HCT116 (cell line): ENCODE results near the gene COTL1. TPM values are rescaled to one million over a fixed set of nuclear protein-coding genes. Genes with fewer than 3 reads are reported as not detected.

Source experiments
- ATAC-seq: fragments of 200-7000 bp; cut with Tn5 transposase; 2 replicates; pipeline ENCODE4 v1.9.1; 2020; ENCODE audit warnings: mild to moderate bottlenecking, moderate library complexity
- BruUV-seq: library from RNA; stranded (reverse); fragments of 400-500 nt; replicated peaks from 2 replicates; lab custom pipeline; 2021; lab: Mats Ljungman, UMichigan
- CTCF ChIA-PET: fragments of 300-600 bp; sonication (Branson Sonifier 250); formaldehyde crosslinking; loops from one replicate; lab custom pipeline; 2021; ENCODE audit warnings: antibody characterized with exemption; lab: Charles Lee
- POLR2A ChIA-PET: fragments of 300-600, 350-600 bp; sonication (Branson Sonifier 250); formaldehyde crosslinking; loops from one replicate; lab custom pipeline; 2021; ENCODE audit warnings: antibody characterized with exemption; lab: Charles Lee
- RAD21 ChIA-PET, 2 experiments: fragments of 300-600 bp; sonication (Branson Sonifier 250); formaldehyde crosslinking; loops; one replicate each; lab custom pipeline; 2023; ENCODE audit warnings: low total read pairs in 2 of 2; ENCODE audit not compliant: uncharacterized antibody in 2 of 2, unreplicated experiment in 2 of 2, low non-redundant PET in 1 of 2; lab: Charles Lee
- DNase-seq: peaks from one replicate; pipeline ENCODE4 v3.0.0-alpha.2; 2010; ENCODE audit warnings: low read depth, low spot score
- H2AFZ ChIP-seq: fragments of 200-600 bp; shearing (Covaris generic), sonication (generic); 2 replicates; pipeline ENCODE4 v1.6.1; 2017; ENCODE audit warnings: low read depth, mixed run types, mixed read lengths, antibody characterized with exemption, low read length; ENCODE audit not compliant: poor library complexity, severe bottlenecking
- H3K27ac ChIP-seq: 2 replicates; pipeline ENCODE4 v1.5.1; 2012; ENCODE audit warnings: low read depth, low read length
- H3K27me3 ChIP-seq: fragments of 200-600 bp; sonication (generic); 2 replicates; pipeline ENCODE4 v1.6.1; 2016; ENCODE audit warnings: mixed run types, low read length, mixed read lengths; ENCODE audit not compliant: insufficient read depth
- H3K36me3 ChIP-seq, 2 experiments: fragments of 200-500 bp in 1 of 2; fragments of 200-600 bp in 1 of 2; sonication (Bioruptor generic) in 1 of 2; sonication (generic) in 1 of 2; 2 replicates each; pipeline versions ENCODE4 v1.5.1 to v1.6.1; 2014 to 2016; ENCODE audit warnings: low read length in 2 of 2, inconsistent platforms in 1 of 2, mixed read lengths in 1 of 2, mixed run types in 1 of 2; ENCODE audit not compliant: insufficient read depth in 2 of 2, control insufficient read depth in 1 of 2
- H3K4me1 ChIP-seq, 2 experiments: fragments of 200-600 bp in 1 of 2; sonication (generic) in 1 of 2; 2 replicates each; pipeline versions ENCODE4 v1.5.1 to v1.6.1; 2012 to 2017; ENCODE audit warnings: low read length in 2 of 2, inconsistent platforms in 1 of 2, mild to moderate bottlenecking in 1 of 2, mixed read lengths in 1 of 2, mixed run types in 1 of 2, moderate library complexity in 1 of 2; ENCODE audit not compliant: insufficient read depth in 2 of 2, control insufficient read depth in 1 of 2
- H3K4me2 ChIP-seq: fragments of 200-600 bp; sonication (generic); 2 replicates; pipeline ENCODE4 v1.6.1; 2017; ENCODE audit warnings: mixed run types, low read length, mixed read lengths
- H3K4me3 ChIP-seq, 2 experiments: fragments of 200-600 bp in 1 of 2; sonication (generic) in 1 of 2; replicated peaks in 1 of 2; 2 replicates each; pipeline ENCODE4 v1.5.1; 2011 to 2016; ENCODE audit warnings: low read length in 2 of 2, control low read depth in 1 of 2, low read depth in 1 of 2, mild to moderate bottlenecking in 1 of 2, mixed read lengths in 1 of 2, mixed run types in 1 of 2
- H3K79me2 ChIP-seq: fragments of 200-600 bp; sonication (generic); 2 replicates; pipeline ENCODE4 v1.6.1; 2017; ENCODE audit warnings: mild to moderate bottlenecking, mixed run types, low read length, moderate library complexity, mixed read lengths; ENCODE audit not compliant: insufficient read depth
- H3K9ac ChIP-seq: fragments of 200-600 bp; sonication (generic); 2 replicates; pipeline ENCODE4 v1.6.1; 2016; ENCODE audit warnings: low read length, mixed read lengths
- H3K9me2 ChIP-seq: fragments of 200-600 bp; sonication (generic), shearing (Covaris generic); 2 replicates; pipeline ENCODE4 v1.6.1; 2017; ENCODE audit warnings: mixed run types, mild to moderate bottlenecking, moderate library complexity; ENCODE audit not compliant: insufficient read depth
- H3K9me3 ChIP-seq, 2 experiments: fragments of 200-500 bp in 1 of 2; fragments of 200-600 bp in 1 of 2; sonication (Bioruptor generic) in 1 of 2; sonication (generic) in 1 of 2; 2 replicates each; pipeline ENCODE4 v1.6.1; 2014 to 2017; ENCODE audit warnings: low read length in 2 of 2, mixed read lengths in 2 of 2, inconsistent platforms in 1 of 2, low read depth in 1 of 2, mild to moderate bottlenecking in 1 of 2, mixed run types in 1 of 2, moderate library complexity in 1 of 2; ENCODE audit not compliant: control insufficient read depth in 1 of 2, insufficient read depth in 1 of 2
- H4K20me1 ChIP-seq: fragments of 200-600 bp; sonication (generic), shearing (Covaris generic); 2 replicates; pipeline ENCODE4 v1.6.1; 2017; ENCODE audit warnings: mixed run types, mild to moderate bottlenecking, moderate library complexity; ENCODE audit not compliant: insufficient read depth
- CBX3 ChIP-seq: IDR thresholded peaks from 2 replicates; pipeline ENCODE4 v1.6.1; 2012; ENCODE audit warnings: low read depth
- EGR1 ChIP-seq: IDR thresholded peaks from 2 replicates; pipeline ENCODE4 v1.6.1; 2012; ENCODE audit warnings: low read depth
- EZH2 ChIP-seq: fragments of 200-600 bp; sonication (generic); IDR thresholded peaks from 2 replicates; pipeline ENCODE4 v1.6.1; 2017; ENCODE audit warnings: antibody characterized with exemption, mixed run types
- JUND ChIP-seq: IDR thresholded peaks from 2 replicates; pipeline ENCODE4 v1.6.1; 2012
- POLR2A ChIP-seq: IDR thresholded peaks from 2 replicates; pipeline ENCODE4 v1.7.0; 2011; ENCODE audit warnings: borderline replicate concordance; ENCODE audit not compliant: insufficient read depth, insufficient read length; ENCODE audit errors: extremely low read depth
- POLR2AphosphoS5 ChIP-seq: IDR thresholded peaks from 2 replicates; pipeline ENCODE4 v1.6.1; 2011; ENCODE audit warnings: mild to moderate bottlenecking, low read depth, low read length, moderate library complexity
- RAD21 ChIP-seq: IDR thresholded peaks from 2 replicates; pipeline ENCODE4 v1.6.1; 2012; ENCODE audit warnings: low read depth, mild to moderate bottlenecking
- SIN3A ChIP-seq: IDR thresholded peaks from 2 replicates; pipeline ENCODE4 v1.6.1; 2012; ENCODE audit warnings: low read depth
- SP1 ChIP-seq: IDR thresholded peaks from 2 replicates; pipeline ENCODE4 v1.6.1; 2012; ENCODE audit warnings: low read depth
- SRF ChIP-seq: IDR thresholded peaks from 2 replicates; pipeline ENCODE4 v1.6.1; 2012; ENCODE audit warnings: low read depth
- TCF7L2 ChIP-seq: IDR thresholded peaks from 2 replicates; pipeline ENCODE4 v1.7.0; 2011; ENCODE audit warnings: borderline replicate concordance, inconsistent platforms; ENCODE audit not compliant: insufficient read depth, insufficient read length; ENCODE audit errors: extremely low read depth
- ZFX ChIP-seq: fragments of 450-650 bp; IDR thresholded peaks from 2 replicates; pipeline ENCODE4 v1.6.1; 2017
- ZNF274 ChIP-seq: fragments of 200-500 bp; sonication (Bioruptor generic); IDR thresholded peaks from 2 replicates; pipeline ENCODE4 v1.6.1; 2014; ENCODE audit warnings: mild to moderate bottlenecking, low read depth, low read length, inconsistent platforms
- intact Hi-C: fragments of 100-400 bp; cut with micrococcal nuclease; formaldehyde crosslinking; loops from 2 replicates; pipeline ENCODE4 v1.10.0; 2022
- total RNA-seq: library from RNA; stranded (reverse); gene quantifications from one replicate; pipeline ENCODE4 v1.2.1, GENCODE V29; 2021; ENCODE audit not compliant: unreplicated experiment
- TF ChIP-seq, protein P1 (sequence below): IDR thresholded peaks from 2 replicates; pipeline ENCODE4 v1.6.1; 2012
- TF ChIP-seq, protein P2 (sequence below): IDR thresholded peaks from 2 replicates; pipeline ENCODE4 v1.6.1; 2012
- TF ChIP-seq, protein P3 (sequence below): IDR thresholded peaks from 2 replicates; pipeline ENCODE4 v1.6.1; 2012; ENCODE audit warnings: low read depth
- TF ChIP-seq, protein P4 (sequence below), 3 experiments: fragments of 200-600 bp in 1 of 3; sonication (generic) in 1 of 3; IDR thresholded peaks in 2 of 3; conservative IDR thresholded peaks in 1 of 3; 2 replicates each; pipeline ENCODE4 v1.5.1; 2012 to 2017; ENCODE audit warnings: low read depth in 2 of 3, low read length in 2 of 3, antibody characterized with exemption in 1 of 3, borderline replicate concordance in 1 of 3, control low read depth in 1 of 3, mild to moderate bottlenecking in 1 of 3, mixed read lengths in 1 of 3, mixed run types in 1 of 3, moderate library complexity in 1 of 3; ENCODE audit not compliant: insufficient read depth in 1 of 3

The COTL1 gene
- total RNA-seq, 1 experiment from 2014 or later, result 276 TPM

DNA sequence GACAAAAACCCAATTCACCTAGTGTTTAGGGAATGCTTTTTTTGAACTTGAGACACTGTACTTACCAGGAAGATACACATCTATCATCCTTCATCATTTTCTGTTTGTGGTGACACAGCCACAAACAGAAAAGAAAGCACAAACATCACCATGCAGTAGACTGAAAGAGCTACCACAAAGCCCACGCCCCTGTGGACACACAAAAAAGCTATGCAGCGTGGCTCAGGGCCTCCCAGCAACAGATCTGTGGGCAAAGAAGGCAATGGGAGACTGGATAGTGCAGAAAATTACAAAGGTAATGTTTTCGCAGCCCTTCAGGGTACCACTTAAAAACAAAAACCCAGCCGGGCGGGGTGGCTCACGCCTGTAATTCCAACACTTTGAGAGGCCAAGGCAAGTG lies 9.6 kb downstream of the COTL1 start:
- no peak for ATAC-seq
- Histone ChIP-seq H3K27ac (no peak overlapping the region), H3K9me3 (no peaks in the 10 kb centered on the region), H3K4me2 (no peak overlapping the region), H3K9me2 (no peaks in the 10 kb centered on the region), H2AFZ (no peak overlapping the region), H3K79me2 (peaks cover 95% of the 10 kb centered on the region), H3K27me3 (no peaks in the 10 kb centered on the region), H3K36me3 (peaks cover 0 to 16% of the 10 kb centered on the region in 2 experiments; a peak in 1 of 4 replicates), H3K4me1 (peaks cover 13 to 34% of the 10 kb centered on the region in 2 experiments), H3K4me3 (no peak overlapping the region), H3K9ac (no peak overlapping the region), H4K20me1 (no peaks in the 10 kb centered on the region; the same call in 1 of the 2 replicates)
- no peak for TF ChIP-seq RAD21
- RAD21 ChIA-PET, result no interaction called here
- CTCF ChIA-PET, result no interaction called here
- intact Hi-C loops, result no loop called here
- POLR2A ChIA-PET, result no interaction called here
- no peak for DNase-seq
- no TSS peak for BruUV-seq

DNA sequence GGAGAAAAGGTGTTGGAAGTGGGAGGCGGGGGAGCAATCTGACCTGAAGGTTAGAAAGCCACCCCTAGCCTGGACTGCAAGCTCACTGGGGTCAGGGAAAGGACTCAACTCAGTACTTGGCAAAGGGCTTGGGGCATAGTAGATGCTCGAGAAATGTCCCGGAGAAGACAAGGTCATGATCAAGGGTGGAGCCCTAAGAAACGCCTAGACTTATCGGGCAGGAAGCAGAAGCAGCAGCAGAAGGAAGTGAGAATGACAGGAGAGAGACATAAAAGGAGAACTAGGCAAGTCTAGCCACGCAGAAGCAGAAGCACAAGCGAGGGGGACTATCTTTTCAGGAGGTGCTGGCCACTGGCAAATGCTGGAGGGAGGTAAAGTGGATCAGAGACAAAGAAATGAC lies 10.2 kb downstream of the COTL1 start:
- Histone ChIP-seq H3K27me3 (no peaks in the 10 kb centered on the region), H3K9ac (no peak overlapping the region), H3K36me3 (peaks cover 0 to 13% of the 10 kb centered on the region in 2 experiments; a peak in 1 of 4 replicates), H3K9me2 (no peaks in the 10 kb centered on the region), H3K4me3 (no peak overlapping the region), H3K4me2 (no peak overlapping the region), H3K9me3 (no peaks in the 10 kb centered on the region), H3K4me1 (peaks cover 18 to 40% of the 10 kb centered on the region in 2 experiments), H3K79me2 (peaks cover 95% of the 10 kb centered on the region), H4K20me1 (no peaks in the 10 kb centered on the region), H3K27ac (no peak overlapping the region), H2AFZ (no peak overlapping the region)
- intact Hi-C loops, result no loop called here
- CTCF ChIA-PET, result no interaction called here
- ATAC-seq (no peak), DNase-seq (no peak)
- BruUV-seq, result no TSS peak
- POLR2A ChIA-PET, result no interaction called here
- RAD21 ChIA-PET, result no interaction called here
- TF ChIP-seq SP1 (no peak), SIN3A (no peak), CBX3 (no peak), POLR2A (no peak), SRF (no peak), RAD21 (no peak), TCF7L2 (no peak), EZH2 (no peak), POLR2AphosphoS5 (no peak), EGR1 (no peak), ZFX (no peak), JUND (no peak), ZNF274 (no peak)
- TF ChIP-seq, protein P1, sequence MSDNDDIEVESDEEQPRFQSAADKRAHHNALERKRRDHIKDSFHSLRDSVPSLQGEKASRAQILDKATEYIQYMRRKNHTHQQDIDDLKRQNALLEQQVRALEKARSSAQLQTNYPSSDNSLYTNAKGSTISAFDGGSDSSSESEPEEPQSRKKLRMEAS, result no peak
- TF ChIP-seq, protein P2, sequence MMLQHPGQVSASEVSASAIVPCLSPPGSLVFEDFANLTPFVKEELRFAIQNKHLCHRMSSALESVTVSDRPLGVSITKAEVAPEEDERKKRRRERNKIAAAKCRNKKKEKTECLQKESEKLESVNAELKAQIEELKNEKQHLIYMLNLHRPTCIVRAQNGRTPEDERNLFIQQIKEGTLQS, result no peak
- TF ChIP-seq, protein P3, sequence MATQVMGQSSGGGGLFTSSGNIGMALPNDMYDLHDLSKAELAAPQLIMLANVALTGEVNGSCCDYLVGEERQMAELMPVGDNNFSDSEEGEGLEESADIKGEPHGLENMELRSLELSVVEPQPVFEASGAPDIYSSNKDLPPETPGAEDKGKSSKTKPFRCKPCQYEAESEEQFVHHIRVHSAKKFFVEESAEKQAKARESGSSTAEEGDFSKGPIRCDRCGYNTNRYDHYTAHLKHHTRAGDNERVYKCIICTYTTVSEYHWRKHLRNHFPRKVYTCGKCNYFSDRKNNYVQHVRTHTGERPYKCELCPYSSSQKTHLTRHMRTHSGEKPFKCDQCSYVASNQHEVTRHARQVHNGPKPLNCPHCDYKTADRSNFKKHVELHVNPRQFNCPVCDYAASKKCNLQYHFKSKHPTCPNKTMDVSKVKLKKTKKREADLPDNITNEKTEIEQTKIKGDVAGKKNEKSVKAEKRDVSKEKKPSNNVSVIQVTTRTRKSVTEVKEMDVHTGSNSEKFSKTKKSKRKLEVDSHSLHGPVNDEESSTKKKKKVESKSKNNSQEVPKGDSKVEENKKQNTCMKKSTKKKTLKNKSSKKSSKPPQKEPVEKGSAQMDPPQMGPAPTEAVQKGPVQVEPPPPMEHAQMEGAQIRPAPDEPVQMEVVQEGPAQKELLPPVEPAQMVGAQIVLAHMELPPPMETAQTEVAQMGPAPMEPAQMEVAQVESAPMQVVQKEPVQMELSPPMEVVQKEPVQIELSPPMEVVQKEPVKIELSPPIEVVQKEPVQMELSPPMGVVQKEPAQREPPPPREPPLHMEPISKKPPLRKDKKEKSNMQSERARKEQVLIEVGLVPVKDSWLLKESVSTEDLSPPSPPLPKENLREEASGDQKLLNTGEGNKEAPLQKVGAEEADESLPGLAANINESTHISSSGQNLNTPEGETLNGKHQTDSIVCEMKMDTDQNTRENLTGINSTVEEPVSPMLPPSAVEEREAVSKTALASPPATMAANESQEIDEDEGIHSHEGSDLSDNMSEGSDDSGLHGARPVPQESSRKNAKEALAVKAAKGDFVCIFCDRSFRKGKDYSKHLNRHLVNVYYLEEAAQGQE, result no peak
- TF ChIP-seq, protein P4, sequence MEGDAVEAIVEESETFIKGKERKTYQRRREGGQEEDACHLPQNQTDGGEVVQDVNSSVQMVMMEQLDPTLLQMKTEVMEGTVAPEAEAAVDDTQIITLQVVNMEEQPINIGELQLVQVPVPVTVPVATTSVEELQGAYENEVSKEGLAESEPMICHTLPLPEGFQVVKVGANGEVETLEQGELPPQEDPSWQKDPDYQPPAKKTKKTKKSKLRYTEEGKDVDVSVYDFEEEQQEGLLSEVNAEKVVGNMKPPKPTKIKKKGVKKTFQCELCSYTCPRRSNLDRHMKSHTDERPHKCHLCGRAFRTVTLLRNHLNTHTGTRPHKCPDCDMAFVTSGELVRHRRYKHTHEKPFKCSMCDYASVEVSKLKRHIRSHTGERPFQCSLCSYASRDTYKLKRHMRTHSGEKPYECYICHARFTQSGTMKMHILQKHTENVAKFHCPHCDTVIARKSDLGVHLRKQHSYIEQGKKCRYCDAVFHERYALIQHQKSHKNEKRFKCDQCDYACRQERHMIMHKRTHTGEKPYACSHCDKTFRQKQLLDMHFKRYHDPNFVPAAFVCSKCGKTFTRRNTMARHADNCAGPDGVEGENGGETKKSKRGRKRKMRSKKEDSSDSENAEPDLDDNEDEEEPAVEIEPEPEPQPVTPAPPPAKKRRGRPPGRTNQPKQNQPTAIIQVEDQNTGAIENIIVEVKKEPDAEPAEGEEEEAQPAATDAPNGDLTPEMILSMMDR (IDR thresholded peaks at IDR 0.05 in 2 of 3, conservative IDR thresholded peaks at IDR 0.05 in 1 of 3; ENCODE audit: borderline replicate concordance in 1 of 3, insufficient read depth in 1 of 3, low read depth in 2 of 3, low read length in 2 of 3), result no peak
